CD4-positive, alpha-beta memory T cell (primary cell): ENCODE results near the gene RPP21. TPM values are rescaled to one million over a fixed set of nuclear protein-coding genes. Genes with fewer than 3 reads are reported as not detected.

Experiments used
- CTCF ChIA-PET: fragments of 350-600 bp; sonication (Branson Sonifier 250); formaldehyde crosslinking; loops from one replicate; lab custom pipeline; 2021; ENCODE audit warnings: inconsistent platforms; ENCODE audit not compliant: partially characterized antibody; lab: Charles Lee
- POLR2A ChIA-PET: fragments of 350-600 bp; sonication (Branson Sonifier 250); formaldehyde crosslinking; loops from one replicate; lab custom pipeline; 2021; ENCODE audit not compliant: partially characterized antibody; lab: Charles Lee
- DNase-seq, 5 donors: peaks; one replicate each; pipeline versions ENCODE4 v3.0.0 to v3.0.0-alpha.2; 2020 to 2022; ENCODE audit warnings: mixed read lengths in 1 of 5
- H3K27ac ChIP-seq: one replicate; pipeline ENCODE4 v1.7.0; 2013; ENCODE audit warnings: low read depth, low read length
- H3K27me3 ChIP-seq: 2 replicates; pipeline ENCODE4 v1.7.0; 2013; ENCODE audit warnings: mild to moderate bottlenecking, low read length, moderate library complexity; ENCODE audit not compliant: insufficient read depth
- H3K36me3 ChIP-seq: 2 replicates; pipeline ENCODE4 v1.7.0; 2013; ENCODE audit warnings: mild to moderate bottlenecking, low read length, moderate library complexity; ENCODE audit not compliant: insufficient read depth
- H3K4me1 ChIP-seq: 2 replicates; pipeline ENCODE4 v1.7.0; 2013; ENCODE audit warnings: mild to moderate bottlenecking, low read length, moderate library complexity; ENCODE audit not compliant: insufficient read depth
- H3K4me3 ChIP-seq, 2 donors: one replicate each; pipeline ENCODE4 v1.7.0; 2013; ENCODE audit warnings: low read length in 2 of 2, mild to moderate bottlenecking in 1 of 2
- H3K9me3 ChIP-seq, 2 donors: one replicate each; pipeline ENCODE4 v1.7.0; 2013; ENCODE audit warnings: low read length in 2 of 2, control low read depth in 1 of 2; ENCODE audit not compliant: control insufficient read depth in 1 of 2
- H3K27ac Mint-ChIP-seq, 7 donors: one replicate each; pipeline ENCODE4 v1.8.0; 2020 to 2021; ENCODE audit warnings: mixed read lengths in 7 of 7, mild to moderate bottlenecking in 6 of 7, inconsistent platforms in 3 of 7, moderate library complexity in 3 of 7
- H3K27me3 Mint-ChIP-seq, 2 donors: one replicate each; pipeline ENCODE4 v1.8.0; 2020 to 2021; ENCODE audit warnings: mixed read lengths in 2 of 2
- H3K36me3 Mint-ChIP-seq, 2 donors: one replicate each; pipeline ENCODE4 v1.8.0; 2020 to 2021; ENCODE audit warnings: mixed read lengths in 2 of 2, inconsistent platforms in 1 of 2, mild to moderate bottlenecking in 1 of 2
- H3K4me1 Mint-ChIP-seq, 4 donors: one replicate each; pipeline ENCODE4 v1.8.0; 2020 to 2021; ENCODE audit warnings: mixed read lengths in 4 of 4, mild to moderate bottlenecking in 1 of 4
- H3K4me3 Mint-ChIP-seq, 8 donors: one replicate each; pipeline ENCODE4 v1.8.0; 2020 to 2021; ENCODE audit warnings: mixed read lengths in 8 of 8, mild to moderate bottlenecking in 7 of 8, moderate library complexity in 6 of 8, inconsistent platforms in 3 of 8
- H3K9me3 Mint-ChIP-seq, 8 donors: one replicate each; pipeline ENCODE4 v1.8.0; 2020 to 2021; ENCODE audit warnings: mixed read lengths in 8 of 8, mild to moderate bottlenecking in 5 of 8, inconsistent platforms in 3 of 8, moderate library complexity in 1 of 8
- intact Hi-C: fragments of 100-400 bp; cut with micrococcal nuclease; formaldehyde crosslinking; loops from one replicate; pipeline ENCODE4 v1.15.1; 2023
- polyA plus RNA-seq, 2 donors: library from polyadenylated mRNA; unstranded; fragments of 300-500 nt; fragmentation: Illumina TruSeq; gene quantifications; one replicate each; pipeline ENCODE4 v1.2.3, GENCODE V29; 2021
- total RNA-seq, 2 experiments: library from RNA; stranded (reverse); gene quantifications; one replicate each; pipeline ENCODE4 v1.2.3, GENCODE V29; 2021

RPP21 gene
- total and polyA plus RNA-seq, 4 experiments from 2014 or later: 51.6 to 81.8 (median 69.6) TPM

DNA sequence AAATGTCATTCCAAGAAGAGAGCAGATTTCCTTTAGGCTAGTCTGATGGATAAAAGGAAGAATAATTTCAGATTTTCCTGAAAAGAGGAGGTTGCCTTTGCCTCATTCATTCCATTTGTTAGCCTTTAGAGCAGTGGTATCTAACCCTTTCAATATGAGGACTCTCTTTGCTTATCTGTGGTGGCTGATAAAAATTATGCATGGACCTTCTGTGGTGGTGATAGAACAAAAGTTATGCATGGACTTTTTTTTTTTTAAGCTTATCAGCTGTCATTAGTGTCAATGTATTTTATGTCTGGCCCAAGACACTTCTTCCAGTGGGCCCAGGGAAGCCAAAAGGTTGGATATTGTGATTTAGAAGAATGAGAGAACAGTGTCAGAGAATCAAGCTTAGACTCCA, 16.6 kb upstream of the RPP21 start:
- Histone ChIP-seq H3K27ac (peak overlapping the region; percentile 99), H3K4me1 (peaks cover 36% of the 10 kb centered on the region), H3K27me3 (no peaks in the 10 kb centered on the region), H3K9me3 (no peaks in the 10 kb centered on the region), H3K36me3 (peaks cover 32% of the 10 kb centered on the region), H3K4me3 (no peak overlapping the region)
- CTCF ChIA-PET: interaction anchor here (0.8 to 1.7 kb wide), 2 partner anchors 108 to 110 kb away, joined by 3 to 4 read pairs; no protein-coding TSS in a partner anchor
- intact Hi-C loops: loop anchor here (5.0 kb wide), 1 partner anchor 229 kb away; the partner anchor contains the start of genes GNL1 and PRR3
- POLR2A ChIA-PET: interaction anchor here (1.0 to 3.4 kb wide), 2 partner anchors 16 to 115 kb away, joined by 3 to 46 read pairs; partner anchors contain the start of genes RPP21 and TRIM26
- Mint-ChIP-seq H3K4me1 (peaks cover 34 to 52% (median 43%) of the 10 kb centered on the region in 4 donors), H3K4me3 (peak overlapping the region in 2 of 8 donors; percentile 8 to 92), H3K27me3 (no peaks in the 10 kb centered on the region), H3K36me3 (peaks cover 24 to 52% of the 10 kb centered on the region in 2 donors), H3K9me3 (peaks cover 0 to 2% (median 0%) of the 10 kb centered on the region in 8 donors), H3K27ac (peak overlapping the region; percentile 42 to 99 (median 99))
- DNase-seq: no peak

DNA sequence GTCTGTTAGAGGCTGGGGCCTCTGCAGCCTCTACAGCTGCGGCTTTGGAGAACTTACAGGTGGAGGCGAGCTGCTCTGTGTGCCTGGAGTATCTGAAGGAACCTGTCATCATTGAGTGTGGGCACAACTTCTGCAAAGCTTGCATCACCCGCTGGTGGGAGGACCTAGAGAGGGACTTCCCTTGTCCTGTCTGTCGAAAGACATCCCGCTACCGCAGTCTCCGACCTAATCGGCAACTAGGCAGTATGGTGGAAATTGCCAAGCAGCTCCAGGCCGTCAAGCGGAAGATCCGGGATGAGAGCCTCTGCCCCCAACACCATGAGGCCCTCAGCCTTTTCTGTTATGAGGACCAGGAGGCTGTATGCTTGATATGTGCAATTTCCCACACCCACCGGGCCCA, 15.6 kb upstream of the RPP21 start:
- intact Hi-C loops: loop anchor here (5.0 kb wide), 1 partner anchor 228 kb away; the partner anchor contains the start of genes GNL1 and PRR3
- Mint-ChIP-seq H3K4me1 (peaks cover 28 to 43% (median 36%) of the 10 kb centered on the region in 4 donors), H3K27ac (peak overlapping the region in 4 of 7 donors; percentile 36 to 99 (median 87)), H3K36me3 (peaks cover 32 to 62% of the 10 kb centered on the region in 2 donors), H3K27me3 (no peaks in the 10 kb centered on the region), H3K4me3 (no peak overlapping the region), H3K9me3 (peaks cover 0 to 2% (median 0%) of the 10 kb centered on the region in 8 donors)
- Histone ChIP-seq H3K4me1 (peaks cover 27% of the 10 kb centered on the region), H3K27me3 (no peaks in the 10 kb centered on the region), H3K4me3 (no peak overlapping the region), H3K9me3 (no peaks in the 10 kb centered on the region), H3K27ac (no peak overlapping the region), H3K36me3 (peaks cover 32% of the 10 kb centered on the region)
- ChIA-PET CTCF (interaction anchor here (1.7 kb wide), 1 partner anchor 110 kb away, joined by 4 read pairs; no protein-coding TSS in a partner anchor), POLR2A (no interaction called here)
- no peak for DNase-seq

DNA sequence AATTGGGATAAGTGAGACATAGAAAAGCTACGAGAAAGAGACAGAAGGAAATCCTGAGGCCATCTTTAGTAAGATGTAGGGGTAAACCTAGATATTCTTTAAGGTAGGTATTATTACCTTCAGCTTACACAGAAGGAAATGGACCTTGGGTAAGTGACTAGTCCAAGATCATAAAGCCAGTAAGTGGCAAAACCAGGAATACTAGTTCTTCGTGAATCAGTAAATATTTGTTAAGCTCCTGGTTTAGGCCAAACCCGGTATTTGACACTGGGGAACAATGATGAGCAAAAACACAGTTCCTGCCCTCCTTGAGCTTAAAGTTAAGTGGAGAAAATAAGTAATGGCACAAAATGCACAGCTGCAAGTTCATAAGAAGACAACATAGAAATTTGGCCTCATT, 13.0 kb upstream of the RPP21 start:
- Mint-ChIP-seq H3K27me3 (no peaks in the 10 kb centered on the region), H3K36me3 (peaks cover 51 to 70% of the 10 kb centered on the region in 2 donors), H3K9me3 (peaks cover 0 to 2% (median 0%) of the 10 kb centered on the region in 8 donors), H3K4me1 (peaks cover 14 to 21% (median 18%) of the 10 kb centered on the region in 4 donors), H3K4me3 (no peak overlapping the region), H3K27ac (peak overlapping the region in 2 of 7 donors; percentile 11)
- POLR2A ChIA-PET: no interaction called here
- no peak for DNase-seq
- H3K27ac ChIP-seq: no peak overlapping the region
- peaks cover 51% of the 10 kb centered on the region for H3K36me3 ChIP-seq
- no peak overlapping the region for H3K4me3 ChIP-seq
- H3K4me1 ChIP-seq: peaks cover 14% of the 10 kb centered on the region
- CTCF ChIA-PET: interaction anchor here (1.5 kb wide), 1 partner anchor 112 kb away, joined by 4 read pairs; no protein-coding TSS in a partner anchor
- intact Hi-C loops: no loop called here
- H3K27me3 ChIP-seq: no peaks in the 10 kb centered on the region
- H3K9me3 ChIP-seq: no peaks in the 10 kb centered on the region

DNA sequence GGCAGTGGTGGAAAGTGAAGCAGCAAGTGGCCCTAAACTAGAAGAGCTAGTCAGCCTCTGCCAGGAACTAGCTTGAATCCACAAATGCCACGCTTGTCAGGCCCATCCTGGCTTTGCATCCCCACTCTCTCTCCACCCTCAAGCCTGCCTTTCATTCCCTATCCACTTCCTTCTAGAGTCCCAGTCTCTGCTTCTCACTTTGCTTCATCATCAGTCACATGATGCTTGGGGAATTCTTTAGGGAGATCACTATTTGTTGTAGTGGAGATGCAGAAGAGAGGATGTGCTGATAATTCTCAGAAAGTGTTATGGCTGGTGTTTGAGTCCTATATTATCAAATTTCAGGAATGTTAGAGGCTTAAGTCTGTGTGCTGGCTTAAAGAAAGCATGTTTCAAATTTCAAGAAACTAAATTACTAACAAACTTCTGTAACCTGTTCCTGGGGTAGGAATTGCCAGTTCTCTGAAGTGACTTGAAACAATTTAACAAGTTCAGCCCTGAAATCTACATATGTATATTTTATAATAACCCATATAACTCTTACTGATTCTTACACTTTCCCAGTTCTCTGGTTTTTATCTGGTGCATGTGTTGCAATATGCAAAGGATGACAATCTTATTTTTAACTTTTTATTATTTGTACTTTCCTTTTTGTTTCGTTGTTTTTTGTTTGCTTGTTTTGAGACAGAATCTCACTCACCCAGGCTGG, 10.7 kb upstream of the RPP21 start:
- Mint-ChIP-seq H3K27me3 (no peaks in the 10 kb centered on the region), H3K27ac (no peak overlapping the region), H3K36me3 (peaks cover 55 to 68% of the 10 kb centered on the region in 2 donors), H3K4me1 (peaks cover 0 to 5% (median under 1%) of the 10 kb centered on the region in 4 donors), H3K4me3 (no peak overlapping the region), H3K9me3 (no peaks in the 10 kb centered on the region)
- intact Hi-C loops: no loop called here
- Histone ChIP-seq H3K4me3 (no peak overlapping the region), H3K27me3 (no peaks in the 10 kb centered on the region), H3K27ac (no peak overlapping the region), H3K9me3 (no peaks in the 10 kb centered on the region), H3K4me1 (no peaks in the 10 kb centered on the region), H3K36me3 (peaks cover 64% of the 10 kb centered on the region)
- POLR2A ChIA-PET: no interaction called here
- DNase-seq: no peak
- CTCF ChIA-PET: no interaction called here

DNA sequence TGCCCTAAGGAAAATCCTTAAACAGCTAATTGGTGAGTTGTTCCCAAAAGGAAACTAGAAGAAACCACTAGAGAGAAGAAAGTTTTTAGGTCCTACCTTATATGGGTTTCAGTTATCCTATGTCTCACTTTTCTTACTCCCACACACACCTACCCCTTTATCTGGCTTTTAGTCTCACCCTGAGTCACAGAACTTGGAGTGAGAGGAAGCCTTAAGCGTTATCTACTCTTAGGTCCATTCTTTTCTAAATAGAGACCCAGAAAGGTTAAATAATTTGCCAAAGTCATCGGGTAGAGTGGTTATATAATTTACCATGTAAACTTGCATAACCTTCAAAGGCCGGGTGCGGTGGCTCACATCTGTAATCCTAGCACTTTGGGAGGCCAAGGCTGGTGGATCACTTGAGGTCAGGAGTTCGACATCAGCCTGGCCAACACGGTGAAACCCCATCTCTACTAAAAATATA, 4.3 kb upstream of the RPP21 start:
- Mint-ChIP-seq H3K27me3 (no peaks in the 10 kb centered on the region), H3K4me1 (peaks cover 5 to 18% (median 6%) of the 10 kb centered on the region in 4 donors), H3K9me3 (no peaks in the 10 kb centered on the region), H3K27ac (peak overlapping the region in 1 of 7 donors; percentile 41), H3K4me3 (no peak overlapping the region), H3K36me3 (peaks cover 41 to 57% of the 10 kb centered on the region in 2 donors)
- CTCF ChIA-PET: no interaction called here
- H3K9me3 ChIP-seq: no peaks in the 10 kb centered on the region
- intact Hi-C loops: no loop called here
- no peak for DNase-seq
- peaks cover 8% of the 10 kb centered on the region for H3K4me1 ChIP-seq
- no peaks in the 10 kb centered on the region for H3K27me3 ChIP-seq
- POLR2A ChIA-PET: no interaction called here
- H3K27ac ChIP-seq: no peak overlapping the region
- no peak overlapping the region for H3K4me3 ChIP-seq
- H3K36me3 ChIP-seq: peaks cover 51% of the 10 kb centered on the region

DNA sequence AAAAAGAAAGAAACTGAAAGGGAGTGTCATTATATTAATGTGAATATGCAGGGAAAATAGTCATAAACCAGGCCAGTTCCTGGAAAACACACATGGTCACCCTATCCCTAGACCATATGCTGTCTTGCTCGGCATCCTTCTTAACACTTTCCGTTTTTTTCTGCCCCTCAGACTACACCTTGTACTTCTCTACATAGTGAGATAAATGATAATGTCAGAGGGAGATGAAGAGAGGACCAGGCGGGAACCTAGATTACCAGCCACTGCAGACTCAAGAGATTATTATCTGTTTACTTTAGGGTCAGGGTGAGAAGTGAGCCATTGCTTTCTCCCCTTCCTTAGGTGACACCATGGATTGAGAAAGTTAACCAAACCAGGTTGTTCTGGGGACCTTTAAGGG, 3.7 kb upstream of the RPP21 start:
- CTCF ChIA-PET: no interaction called here
- H3K27ac Mint-ChIP-seq: peak overlapping the region in 1 of 7 donors; percentile 30
- no peak overlapping the region for H3K4me3 Mint-ChIP-seq
- intact Hi-C loops: no loop called here
- Histone ChIP-seq H3K4me3 (no peak overlapping the region), H3K27me3 (no peaks in the 10 kb centered on the region), H3K4me1 (peaks cover 14% of the 10 kb centered on the region), H3K27ac (no peak overlapping the region), H3K9me3 (no peaks in the 10 kb centered on the region), H3K36me3 (peaks cover 45% of the 10 kb centered on the region)
- peaks cover 41 to 56% of the 10 kb centered on the region in 2 donors for H3K36me3 Mint-ChIP-seq
- H3K9me3 Mint-ChIP-seq: no peaks in the 10 kb centered on the region
- POLR2A ChIA-PET: interaction anchor here (1.8 kb wide), 1 partner anchor 15 kb away, joined by 6 read pairs; the partner anchor contains the start of gene TRIM39
- peaks cover 10 to 24% (median 12%) of the 10 kb centered on the region in 4 donors for H3K4me1 Mint-ChIP-seq
- H3K27me3 Mint-ChIP-seq: no peaks in the 10 kb centered on the region
- DNase-seq: no peak

DNA sequence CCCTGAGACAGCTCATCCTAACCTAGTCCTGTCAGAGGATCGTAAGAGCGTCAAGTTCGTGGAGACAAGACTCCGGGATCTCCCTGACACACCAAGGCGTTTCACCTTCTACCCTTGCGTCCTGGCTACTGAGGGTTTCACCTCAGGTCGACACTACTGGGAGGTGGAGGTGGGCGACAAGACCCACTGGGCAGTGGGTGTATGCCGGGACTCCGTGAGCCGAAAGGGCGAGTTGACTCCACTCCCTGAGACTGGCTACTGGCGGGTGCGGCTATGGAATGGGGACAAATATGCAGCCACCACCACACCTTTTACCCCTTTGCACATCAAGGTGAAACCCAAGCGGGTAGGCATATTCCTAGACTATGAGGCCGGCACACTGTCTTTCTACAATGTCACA, 3.2 kb upstream of the RPP21 start:
- H3K4me3 Mint-ChIP-seq: no peak overlapping the region
- H3K36me3 Mint-ChIP-seq: peaks cover 39 to 51% of the 10 kb centered on the region in 2 donors
- intact Hi-C loops: no loop called here
- no peak overlapping the region for H3K27ac Mint-ChIP-seq
- H3K27me3 Mint-ChIP-seq: no peaks in the 10 kb centered on the region
- H3K4me3 ChIP-seq: no peak overlapping the region
- H3K9me3 Mint-ChIP-seq: no peaks in the 10 kb centered on the region
- no peak overlapping the region for H3K27ac ChIP-seq
- peaks cover 44% of the 10 kb centered on the region for H3K36me3 ChIP-seq
- H3K4me1 Mint-ChIP-seq: peaks cover 12 to 26% (median 13%) of the 10 kb centered on the region in 4 donors
- H3K27me3 ChIP-seq: no peaks in the 10 kb centered on the region
- DNase-seq: no peak
- peaks cover 14% of the 10 kb centered on the region for H3K4me1 ChIP-seq
- POLR2A ChIA-PET: interaction anchor here (1.8 kb wide), 1 partner anchor 15 kb away, joined by 6 read pairs; the partner anchor contains the start of gene TRIM39
- no peaks in the 10 kb centered on the region for H3K9me3 ChIP-seq
- CTCF ChIA-PET: no interaction called here
